Neural cell (in vitro differentiated cells): ENCODE data around the gene ZBED2. TPM values are rescaled to one million over a fixed set of nuclear protein-coding genes. Genes with fewer than 3 reads are reported as not detected.

Source experiments
- H2AFZ ChIP-seq: fragments of 200-600, 300-800 bp; sonication (generic), shearing (Covaris generic); 2 replicates; pipeline ENCODE4 v1.6.0; 2014; ENCODE audit warnings: low read depth, mild to moderate bottlenecking, antibody characterized with exemption, low read length, moderate library complexity
- H3F3A ChIP-seq: fragments of 200-600 bp; shearing (Covaris generic); 2 replicates; pipeline ENCODE4 v1.6.1; 2016; ENCODE audit warnings: mild to moderate bottlenecking, moderate library complexity, mixed read lengths, antibody characterized with exemption, low read length; ENCODE audit not compliant: insufficient read depth, poor library complexity, severe bottlenecking
- H3K27ac ChIP-seq: fragments of 200-600, 300-800 bp; sonication (generic), shearing (Covaris generic); 2 replicates; pipeline ENCODE4 v1.5.1; 2014; ENCODE audit warnings: mild to moderate bottlenecking, low read length, moderate library complexity
- H3K27me3 ChIP-seq: fragments of 300-800, 200-600 bp; sonication (generic), shearing (Covaris generic); 2 replicates; pipeline ENCODE4 v1.6.0; 2014; ENCODE audit warnings: mild to moderate bottlenecking, low read depth, low read length, moderate library complexity; ENCODE audit not compliant: insufficient read depth
- H3K36me3 ChIP-seq: fragments of 300-800, 200-600 bp; sonication (generic), shearing (Covaris generic); 2 replicates; pipeline ENCODE4 v1.5.1; 2014; ENCODE audit warnings: mild to moderate bottlenecking, antibody characterized with exemption, low read length, moderate library complexity; ENCODE audit not compliant: insufficient read depth
- H3K4me2 ChIP-seq: fragments of 300-800, 200-600 bp; sonication (generic), shearing (Covaris generic); 2 replicates; pipeline ENCODE4 v1.6.0; 2014; ENCODE audit warnings: mild to moderate bottlenecking, low read length
- H3K4me3 ChIP-seq: fragments of 300-800, 200-600 bp; sonication (generic), shearing (Covaris generic); 2 replicates; pipeline ENCODE4 v1.5.1; 2014; ENCODE audit warnings: mild to moderate bottlenecking, low read length, moderate library complexity
- H3K79me2 ChIP-seq: fragments of 200-600 bp; shearing (Covaris generic); replicated peaks from 2 replicates; pipeline ENCODE4 v1.6.0; 2014; ENCODE audit warnings: mild to moderate bottlenecking, low read length, moderate library complexity; ENCODE audit not compliant: insufficient read depth
- H3K9ac ChIP-seq: fragments of 300-800, 200-600 bp; sonication (generic), shearing (Covaris generic); 2 replicates; pipeline ENCODE4 v1.6.1; 2016; ENCODE audit warnings: mild to moderate bottlenecking, low read length, mixed read lengths
- H3K9me2 ChIP-seq: fragments of 200-600 bp; shearing (Covaris generic); 2 replicates; pipeline ENCODE4 v1.6.1; 2016; ENCODE audit warnings: mild to moderate bottlenecking, low read length, mixed read lengths; ENCODE audit not compliant: insufficient read depth
- H3K9me3 ChIP-seq: fragments of 200-600, 300-800 bp; sonication (generic), shearing (Covaris generic); 2 replicates; pipeline ENCODE4 v1.6.1; 2016; ENCODE audit warnings: mild to moderate bottlenecking, mixed run types, low read length, moderate library complexity, mixed read lengths
- H4K20me1 ChIP-seq: fragments of 200-600 bp; shearing (Covaris generic); 2 replicates; pipeline ENCODE4 v1.6.1; 2016; ENCODE audit warnings: mild to moderate bottlenecking, mixed run types; ENCODE audit not compliant: insufficient read depth
- CTCF ChIP-seq: fragments of 450-650 bp; IDR thresholded peaks from 2 replicates; pipeline ENCODE4 v1.5.1; 2014; ENCODE audit warnings: antibody characterized with exemption, mild to moderate bottlenecking, moderate library complexity; ENCODE audit not compliant: poor library complexity, severe bottlenecking
- EP300 ChIP-seq: fragments of 450-650 bp; conservative IDR thresholded peaks from 2 replicates; pipeline ENCODE4 v1.6.1; 2014; ENCODE audit warnings: antibody characterized with exemption, mild to moderate bottlenecking, moderate library complexity; ENCODE audit not compliant: poor library complexity, severe bottlenecking
- EZH2 ChIP-seq: fragments of 200-600, 300-800 bp; shearing (Covaris generic), sonication (generic); IDR thresholded peaks from 2 replicates; pipeline ENCODE4 v1.6.1; 2014; ENCODE audit warnings: antibody characterized with exemption, low read length, borderline replicate concordance, mild to moderate bottlenecking; ENCODE audit not compliant: insufficient read depth, poor library complexity, severe bottlenecking
- MXI1 ChIP-seq: fragments of 450-650 bp; conservative IDR thresholded peaks from 2 replicates; pipeline ENCODE4 v1.6.1; 2014; ENCODE audit warnings: antibody characterized with exemption, mild to moderate bottlenecking; ENCODE audit not compliant: poor library complexity, severe bottlenecking
- POLR2AphosphoS5 ChIP-seq: IDR thresholded peaks from 2 replicates; pipeline ENCODE4 v1.6.1; 2012
- RAD21 ChIP-seq: fragments of 450-650 bp; conservative IDR thresholded peaks from 2 replicates; pipeline ENCODE4 v1.6.1; 2014; ENCODE audit warnings: antibody characterized with exemption, mild to moderate bottlenecking, moderate library complexity
- REST ChIP-seq: IDR thresholded peaks from 2 replicates; pipeline ENCODE4 v1.6.1; 2012; ENCODE audit warnings: borderline replicate concordance
- SMC3 ChIP-seq: fragments of 450-650 bp; conservative IDR thresholded peaks from 2 replicates; pipeline ENCODE4 v1.6.1; 2014; ENCODE audit warnings: antibody characterized with exemption, mild to moderate bottlenecking, moderate library complexity; ENCODE audit not compliant: poor library complexity
- TAF1 ChIP-seq: IDR thresholded peaks from 2 replicates; pipeline ENCODE4 v1.6.1; 2012; ENCODE audit warnings: low read depth
- polyA plus RNA-seq: library from polyadenylated mRNA; depleted of rRNA; stranded (reverse); fragments of >200 nt; gene quantifications from 2 replicates; pipeline ENCODE4 v1.2.3, GENCODE V29; 2014

ZBED2 gene
- polyA plus RNA-seq, 1 donor from 2014 or later = not detected

GRCh38 chr3:111616417-111617105 is 21.4 kb upstream of the ZBED2 start:
- no peak for TF ChIP-seq EZH2
- TF ChIP-seq RAD21 = no peak
- TF ChIP-seq SMC3 = no peak
- no peak for TF ChIP-seq REST
- TF ChIP-seq MXI1 = no peak
- TF ChIP-seq TAF1 = no peak
- TF ChIP-seq POLR2AphosphoS5 = no peak

GRCh38 chr3:111615880-111616279 is 20.7 kb upstream of the ZBED2 start:
- TF ChIP-seq MXI1 (no peak), RAD21 (no peak), CTCF (no peak), EP300 (no peak), SMC3 (no peak), POLR2AphosphoS5 (no peak), EZH2 (no peak), REST (no peak), TAF1 (no peak)
- no peaks in the 10 kb centered on the region for H3K36me3 ChIP-seq

More at GRCh38 chr3:111616417-111617105, 21.4 kb upstream of the ZBED2 start:
- Histone ChIP-seq H3K9me3 (no peaks in the 10 kb centered on the region), H3F3A (no peaks in the 10 kb centered on the region), H4K20me1 (no peaks in the 10 kb centered on the region), H3K9me2 (no peaks in the 10 kb centered on the region), H2AFZ (no peak overlapping the region), H3K27me3 (no peaks in the 10 kb centered on the region), H3K36me3 (no peaks in the 10 kb centered on the region), H3K4me2 (no peak overlapping the region), H3K27ac (no peak overlapping the region), H3K79me2 (no peaks in the 10 kb centered on the region), H3K9ac (no peak overlapping the region), H3K4me3 (no peak overlapping the region)

More at GRCh38 chr3:111615880-111616279, 20.7 kb upstream of the ZBED2 start:
- Histone ChIP-seq H3K9me2 (no peaks in the 10 kb centered on the region), H3K4me3 (no peak overlapping the region), H3K27me3 (no peaks in the 10 kb centered on the region), H3F3A (no peaks in the 10 kb centered on the region), H3K27ac (no peak overlapping the region), H2AFZ (no peak overlapping the region), H3K4me2 (no peak overlapping the region), H3K9me3 (no peaks in the 10 kb centered on the region), H3K79me2 (no peaks in the 10 kb centered on the region), H4K20me1 (no peaks in the 10 kb centered on the region), H3K9ac (no peak overlapping the region)
